Peyer's patch (tissue), 4 donors: ENCODE results near the gene C18orf63.

ENCODE experiments used
- POLR2A ChIP-seq, 2 donors: fragments of 450-650 bp; IDR thresholded peaks; one replicate each; pipeline ENCODE4 v1.5.1; 2017; ENCODE audit warnings: antibody characterized with exemption in 2 of 2, mild to moderate bottlenecking in 2 of 2, moderate library complexity in 2 of 2
- TF ChIP-seq, protein P1 (sequence below), 6 experiments: fragments of 450-650 bp in 4 of 6; fragments of 200-600 bp in 2 of 6; sonication (generic) in 1 of 6; IDR thresholded peaks; one replicate each; pipeline ENCODE4 v1.5.1; 2017 to 2019; ENCODE audit warnings: antibody characterized with exemption in 6 of 6, mild to moderate bottlenecking in 3 of 6, moderate library complexity in 1 of 6

DNA sequence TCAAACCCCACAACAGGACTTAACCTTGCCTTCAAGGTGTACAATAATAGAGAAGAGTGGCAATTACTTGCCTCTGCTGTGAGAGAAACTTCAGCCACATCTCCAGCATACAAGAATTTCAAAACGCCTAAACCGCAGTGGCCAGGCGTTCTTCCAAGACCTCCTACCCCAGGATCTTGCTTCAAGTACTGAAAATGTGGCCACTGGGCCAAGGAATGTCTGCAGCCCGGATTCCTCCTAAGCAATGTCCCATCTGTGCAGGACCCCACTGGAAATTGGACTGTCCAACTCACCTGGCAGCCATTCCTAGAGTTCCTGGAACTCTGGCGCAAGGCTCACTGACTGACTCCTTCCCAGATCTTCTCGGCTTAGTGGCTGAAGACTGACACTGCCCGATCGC is 21.1 kb upstream of the C18orf63 start:
- TF ChIP-seq, protein P1, sequence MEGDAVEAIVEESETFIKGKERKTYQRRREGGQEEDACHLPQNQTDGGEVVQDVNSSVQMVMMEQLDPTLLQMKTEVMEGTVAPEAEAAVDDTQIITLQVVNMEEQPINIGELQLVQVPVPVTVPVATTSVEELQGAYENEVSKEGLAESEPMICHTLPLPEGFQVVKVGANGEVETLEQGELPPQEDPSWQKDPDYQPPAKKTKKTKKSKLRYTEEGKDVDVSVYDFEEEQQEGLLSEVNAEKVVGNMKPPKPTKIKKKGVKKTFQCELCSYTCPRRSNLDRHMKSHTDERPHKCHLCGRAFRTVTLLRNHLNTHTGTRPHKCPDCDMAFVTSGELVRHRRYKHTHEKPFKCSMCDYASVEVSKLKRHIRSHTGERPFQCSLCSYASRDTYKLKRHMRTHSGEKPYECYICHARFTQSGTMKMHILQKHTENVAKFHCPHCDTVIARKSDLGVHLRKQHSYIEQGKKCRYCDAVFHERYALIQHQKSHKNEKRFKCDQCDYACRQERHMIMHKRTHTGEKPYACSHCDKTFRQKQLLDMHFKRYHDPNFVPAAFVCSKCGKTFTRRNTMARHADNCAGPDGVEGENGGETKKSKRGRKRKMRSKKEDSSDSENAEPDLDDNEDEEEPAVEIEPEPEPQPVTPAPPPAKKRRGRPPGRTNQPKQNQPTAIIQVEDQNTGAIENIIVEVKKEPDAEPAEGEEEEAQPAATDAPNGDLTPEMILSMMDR (IDR thresholded peaks at IDR 0.05), result no peak
- no peak for TF ChIP-seq POLR2A (IDR thresholded peaks at IDR 0.05)
